Uterus (tissue), 4 donors: ENCODE data around the gene ATP23. TPM values are rescaled to one million over a fixed set of nuclear protein-coding genes. Genes with fewer than 3 reads are reported as not detected.

Experiments
- DNase-seq, 2 donors: peaks; one replicate each; pipeline ENCODE4 v3.0.0-alpha.2; 2019 to 2020
- H3K27ac ChIP-seq, 2 donors: fragments of 200-600 bp; sonication (generic); 1 replicate in 1 of 2; 2 replicates in 1 of 2; pipeline ENCODE4 v1.5.1; 2016 to 2018
- H3K27me3 ChIP-seq, 2 donors: fragments of 200-600 bp; sonication (generic); one replicate each; pipeline ENCODE4 v1.5.1; 2018 to 2019; ENCODE audit warnings: control low read depth in 1 of 2
- H3K36me3 ChIP-seq, 2 donors: fragments of 200-600 bp; sonication (generic); one replicate each; pipeline ENCODE4 v1.5.1; 2019; ENCODE audit warnings: control low read depth in 1 of 2
- H3K4me1 ChIP-seq, 2 donors: fragments of 200-600 bp; sonication (generic); one replicate each; pipeline ENCODE4 v1.5.1; 2018 to 2019; ENCODE audit warnings: control low read depth in 1 of 2
- H3K4me3 ChIP-seq, 2 donors: fragments of 200-600 bp; sonication (generic); 1 replicate in 1 of 2; 2 replicates in 1 of 2; pipeline ENCODE4 v1.5.1; 2018 to 2019; ENCODE audit warnings: mild to moderate bottlenecking in 1 of 2
- H3K9me3 ChIP-seq, 2 donors: fragments of 200-600 bp; sonication (generic); one replicate each; pipeline ENCODE4 v1.5.1; 2019; ENCODE audit warnings: control low read depth in 1 of 2
- CTCF ChIP-seq, 4 experiments: fragments of 200-600 bp in 2 of 4; fragments of 450-650 bp in 2 of 4; sonication (generic) in 2 of 4; IDR thresholded peaks; one replicate each; pipeline ENCODE4 v1.5.1; 2016 to 2019; ENCODE audit warnings: antibody characterized with exemption in 4 of 4, mild to moderate bottlenecking in 2 of 4, moderate library complexity in 1 of 4
- POLR2A ChIP-seq, 2 donors: fragments of 450-650 bp; IDR thresholded peaks; one replicate each; pipeline ENCODE4 v1.6.1; 2016; ENCODE audit warnings: antibody characterized with exemption in 2 of 2, mild to moderate bottlenecking in 1 of 2, moderate library complexity in 1 of 2
- intact Hi-C: fragments of 100-400 bp; cut with DNase I; formaldehyde crosslinking; loops from one replicate; pipeline ENCODE4 v1.15.1; 2023; ENCODE audit warnings: low total_unique reads
- total RNA-seq, 4 donors: library from RNA; depleted of rRNA in 3 of 4; stranded (reverse); fragments of >200 nt in 3 of 4; gene quantifications; one replicate each; pipeline versions ENCODE4 v1.1.0 to v1.2.4, GENCODE V29; 2014 to 2023
- donor health status: DM: yes; HTN: yes; CAD: no.

Gene ATP23
- total RNA-seq, 4 donors from 2014 or later: 4.9 to 59.1 (median 8.6) TPM

- Histone ChIP-seq H3K4me3 (peak overlapping the region; percentile 49 to 57), H3K4me1 (peaks cover 32 to 42% of the 10 kb centered on the region in 2 donors), H3K36me3 (no peaks in the 10 kb centered on the region), H3K9me3 (no peaks in the 10 kb centered on the region), H3K27me3 (no peaks in the 10 kb centered on the region), H3K27ac (peak overlapping the region; percentile 98 to 100)
- DNase-seq: no peak
- TF ChIP-seq CTCF (IDR thresholded peaks at IDR 0.05): no peak
- TF ChIP-seq POLR2A (IDR thresholded peaks at IDR 0.05): no peak
- intact Hi-C loops: loop anchor here (5.0 kb wide), 1 partner anchor 53 kb away; no protein-coding TSS in a partner anchor
These were observed 45.8 kb upstream of the ATP23 start for GRCh38 chr12:57895389-57896114.

GRCh38 chr12:57896115-57896433 lies 45.3 kb upstream of the ATP23 start:
- Histone ChIP-seq H3K36me3 (no peaks in the 10 kb centered on the region), H3K4me3 (peak overlapping the region; percentile 49 to 57), H3K27me3 (no peaks in the 10 kb centered on the region), H3K4me1 (peaks cover 32 to 42% of the 10 kb centered on the region in 2 donors), H3K27ac (peak overlapping the region; percentile 98 to 100), H3K9me3 (no peaks in the 10 kb centered on the region)
- TF ChIP-seq POLR2A (IDR thresholded peaks at IDR 0.05) (no peak), CTCF (IDR thresholded peaks at IDR 0.05) (peak in 3 of 4 experiments; percentile 22 to 37 (median 34))
- DNase-seq: peak; percentile 54 to 56
- intact Hi-C loops: loop anchor here (5.0 kb wide), 1 partner anchor 54 kb away; no protein-coding TSS in a partner anchor

GRCh38 chr12:57896434-57897201 lies 44.7 kb upstream of the ATP23 start:
- no peaks in the 10 kb centered on the region for H3K27me3 ChIP-seq
- peak overlapping the region; percentile 49 to 57 for H3K4me3 ChIP-seq
- DNase-seq: peak; percentile 84 to 85
- TF ChIP-seq POLR2A (IDR thresholded peaks at IDR 0.05) (peak; percentile 72 to 85), CTCF (IDR thresholded peaks at IDR 0.05) (peak; percentile 52 to 70 (median 66))
- no peaks in the 10 kb centered on the region for H3K9me3 ChIP-seq
- intact Hi-C loops: loop anchor here (5.0 kb wide), 1 partner anchor 54 kb away; no protein-coding TSS in a partner anchor
- no peaks in the 10 kb centered on the region for H3K36me3 ChIP-seq
- H3K4me1 ChIP-seq: peaks cover 32 to 42% of the 10 kb centered on the region in 2 donors
- H3K27ac ChIP-seq: peak overlapping the region; percentile 98 to 100

- H3K4me3 ChIP-seq: peak overlapping the region in 1 of 2 donors; percentile 57
- no peak for TF ChIP-seq POLR2A (IDR thresholded peaks at IDR 0.05)
- no peak for TF ChIP-seq CTCF (IDR thresholded peaks at IDR 0.05)
- intact Hi-C loops: loop anchor here (5.0 kb wide), 1 partner anchor 55 kb away; no protein-coding TSS in a partner anchor
These were observed 43.9 kb upstream of the ATP23 start for GRCh38 chr12:57897286-57897974.

More at GRCh38 chr12:57897286-57897974, 43.9 kb upstream of the ATP23 start:
- no peaks in the 10 kb centered on the region for H3K36me3 ChIP-seq
- peak overlapping the region; percentile 98 to 100 for H3K27ac ChIP-seq
- H3K9me3 ChIP-seq: no peaks in the 10 kb centered on the region
- no peak for DNase-seq
- H3K4me1 ChIP-seq: peaks cover 32 to 42% of the 10 kb centered on the region in 2 donors
- no peaks in the 10 kb centered on the region for H3K27me3 ChIP-seq
